ENCODE measurements around the gene LEMD2.

LEMD2 gene

GRCh38 chr6:33754222-33754621, 34.7 kb downstream of the LEMD2 start:
- no peak for DNase-seq

- no peak for DNase-seq
These were observed 36.3 kb downstream of the LEMD2 start for GRCh38 chr6:33752646-33753015.

DNA sequence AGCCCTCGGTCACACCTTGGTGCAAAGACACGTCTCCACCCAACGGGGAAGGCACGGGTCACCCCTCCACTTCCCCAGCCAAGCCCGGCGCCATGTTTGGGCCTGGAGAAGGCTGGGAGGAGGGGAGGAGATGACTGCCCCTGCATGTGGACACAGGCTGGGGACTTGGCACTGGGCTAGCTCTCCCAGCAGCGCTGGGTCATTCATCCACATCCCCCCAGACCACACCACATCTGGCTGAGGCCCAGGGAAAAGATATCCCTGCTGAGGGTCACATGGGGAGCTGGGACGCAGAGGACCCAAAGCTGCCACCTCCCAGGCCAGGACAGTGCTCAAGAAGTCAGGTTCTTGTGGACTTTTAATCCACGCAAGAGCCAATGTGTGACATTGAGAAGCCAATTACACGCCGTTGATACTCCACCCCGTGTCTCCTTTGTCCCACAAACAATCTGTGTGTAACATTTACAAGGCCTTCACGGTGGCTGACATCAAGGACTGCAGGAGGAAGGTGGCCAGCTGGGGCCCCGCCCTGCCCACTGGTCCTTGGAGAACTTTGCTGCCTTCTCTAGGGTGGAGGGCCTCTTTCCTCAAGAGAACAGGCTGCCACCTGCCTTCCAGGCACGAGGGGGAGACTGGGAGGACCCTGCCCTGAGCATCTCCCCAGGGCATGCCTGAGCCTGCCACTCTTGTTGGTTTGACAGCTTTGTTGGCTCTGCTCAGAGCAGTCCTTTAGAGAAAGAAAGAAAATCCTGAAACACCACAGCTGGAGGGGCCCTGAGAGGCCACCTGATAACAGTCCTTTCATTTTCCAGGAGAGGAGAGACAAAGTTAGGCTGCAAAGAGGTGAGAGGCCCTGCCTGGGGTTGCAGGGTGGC, 36.9 kb downstream of the LEMD2 start:
- DNase-seq: no peak

DNA sequence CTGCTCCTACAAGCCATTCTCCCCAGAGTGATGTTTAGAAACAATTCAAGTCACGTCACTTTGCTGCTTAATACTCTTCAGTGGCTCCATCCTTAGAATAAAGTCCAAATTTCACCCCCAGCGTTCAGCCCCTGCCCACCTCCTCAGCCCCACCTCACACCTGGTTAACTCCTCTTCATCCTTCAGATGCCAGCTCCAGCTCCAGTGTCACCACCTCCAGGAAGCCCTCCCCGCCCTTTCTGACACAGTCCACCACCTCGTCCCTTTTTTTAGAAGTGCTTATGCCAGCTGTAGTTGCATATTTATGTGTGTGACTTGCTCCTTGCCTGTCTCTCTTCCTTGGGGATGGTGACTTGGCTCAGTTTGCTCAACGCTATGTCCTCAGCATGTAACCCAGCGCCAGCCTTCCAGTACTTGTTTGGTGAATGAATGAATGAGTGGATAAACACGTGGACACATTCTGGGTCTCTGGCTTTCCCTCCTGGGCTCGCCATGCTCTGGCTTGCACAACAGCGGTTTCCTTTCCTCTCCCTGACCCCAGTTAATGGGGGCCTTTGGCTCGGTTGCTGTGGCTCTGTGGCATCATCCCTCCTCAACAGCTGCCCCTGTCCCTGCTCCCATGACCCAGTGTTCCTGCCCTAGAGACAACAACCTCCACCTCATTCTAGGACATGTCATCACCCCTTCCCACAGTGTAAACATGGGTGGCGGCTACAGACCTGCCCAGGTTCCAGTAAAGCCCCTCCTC, 38.5 kb downstream of the LEMD2 start:
- DNase-seq: no peak

GRCh38 chr6:33749401-33749800, 39.5 kb downstream of the LEMD2 start:
- no peak for DNase-seq

GRCh38 chr6:33748841-33749240, 40.1 kb downstream of the LEMD2 start:
- no peak for DNase-seq

- DNase-seq: no peak
These were observed 41.1 kb downstream of the LEMD2 start for GRCh38 chr6:33747823-33748222.

DNA sequence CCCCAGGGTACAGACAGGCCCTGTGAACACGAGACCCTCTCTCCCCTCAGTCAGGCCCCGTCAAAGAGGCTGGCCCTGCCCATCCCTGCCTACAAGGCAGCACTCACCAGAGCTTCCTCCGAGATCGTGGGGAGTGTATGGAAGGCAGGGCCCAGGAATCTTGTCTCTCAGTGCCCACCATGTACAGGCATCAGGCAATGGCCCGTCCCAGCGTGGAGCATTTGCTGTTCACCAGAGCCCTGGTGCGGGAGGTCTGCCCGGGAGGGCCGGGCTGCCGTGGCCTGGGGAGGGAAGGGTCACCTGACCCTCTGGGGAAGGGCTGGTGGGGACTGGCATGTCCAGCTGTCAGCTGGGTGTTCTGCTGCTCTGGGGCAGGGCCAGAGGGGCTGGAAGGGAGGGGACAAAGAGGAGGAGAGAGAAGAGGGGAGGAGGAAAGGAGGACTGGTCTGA, 42.3 kb downstream of the LEMD2 start, which contains the start of gene IP6K3:
Gene IP6K3, minus strand, starts transcription at position 255 of the 450 bp plus-strand sequence. CDS start 11,429 bp downstream, outside the sequence.
- DNase-seq: no peak

DNA sequence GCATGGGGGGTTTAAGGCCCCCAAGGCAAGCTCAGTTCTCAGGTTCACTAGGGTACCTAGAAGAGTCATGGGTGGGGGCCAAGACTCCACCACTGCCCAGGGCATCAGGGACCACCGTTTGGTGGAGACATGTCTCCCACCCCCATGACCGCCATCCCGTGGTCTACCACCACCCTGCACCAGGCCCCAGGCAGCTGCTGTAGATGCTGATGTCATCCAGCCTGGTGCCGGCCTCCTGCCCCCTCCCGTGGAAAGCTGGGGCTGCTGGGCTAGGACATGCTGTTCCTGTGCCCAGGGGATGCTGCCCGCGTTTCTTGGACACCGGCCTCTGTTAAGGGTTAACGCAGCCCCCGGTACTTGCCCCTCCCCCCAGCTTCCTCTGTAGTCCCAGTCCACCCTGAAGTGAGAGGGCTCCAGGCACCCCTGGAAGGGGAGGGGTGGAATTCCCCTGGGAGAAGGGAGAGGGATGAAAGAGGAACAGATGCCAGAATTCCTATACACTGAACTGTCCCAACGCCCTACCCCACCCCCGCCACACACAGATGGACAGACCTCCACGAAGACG, 42.8 kb downstream of the LEMD2 start:
- no peak for DNase-seq

DNA sequence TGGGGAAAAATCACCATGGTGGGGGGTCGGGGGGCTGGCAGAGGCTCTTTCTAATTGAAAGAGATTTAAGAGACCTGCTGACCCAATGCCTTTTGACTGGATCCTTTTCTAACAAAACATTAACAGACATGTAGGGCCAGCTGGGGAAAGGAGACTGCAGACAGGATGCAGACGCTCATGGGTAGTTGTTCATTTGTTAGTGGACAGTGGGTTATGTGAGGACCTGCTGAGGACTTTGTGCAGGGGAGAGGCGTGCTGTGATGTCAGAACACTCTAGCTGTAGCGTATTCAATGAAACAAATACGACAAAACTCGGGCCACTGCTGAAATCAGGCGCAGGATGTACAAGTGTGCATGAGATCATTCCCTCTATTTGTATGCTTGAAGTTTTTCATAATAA, 43.4 kb downstream of the LEMD2 start:
- no peak for DNase-seq

GRCh38 chr6:33744895-33745546, 43.9 kb downstream of the LEMD2 start:
- no peak for DNase-seq

DNA sequence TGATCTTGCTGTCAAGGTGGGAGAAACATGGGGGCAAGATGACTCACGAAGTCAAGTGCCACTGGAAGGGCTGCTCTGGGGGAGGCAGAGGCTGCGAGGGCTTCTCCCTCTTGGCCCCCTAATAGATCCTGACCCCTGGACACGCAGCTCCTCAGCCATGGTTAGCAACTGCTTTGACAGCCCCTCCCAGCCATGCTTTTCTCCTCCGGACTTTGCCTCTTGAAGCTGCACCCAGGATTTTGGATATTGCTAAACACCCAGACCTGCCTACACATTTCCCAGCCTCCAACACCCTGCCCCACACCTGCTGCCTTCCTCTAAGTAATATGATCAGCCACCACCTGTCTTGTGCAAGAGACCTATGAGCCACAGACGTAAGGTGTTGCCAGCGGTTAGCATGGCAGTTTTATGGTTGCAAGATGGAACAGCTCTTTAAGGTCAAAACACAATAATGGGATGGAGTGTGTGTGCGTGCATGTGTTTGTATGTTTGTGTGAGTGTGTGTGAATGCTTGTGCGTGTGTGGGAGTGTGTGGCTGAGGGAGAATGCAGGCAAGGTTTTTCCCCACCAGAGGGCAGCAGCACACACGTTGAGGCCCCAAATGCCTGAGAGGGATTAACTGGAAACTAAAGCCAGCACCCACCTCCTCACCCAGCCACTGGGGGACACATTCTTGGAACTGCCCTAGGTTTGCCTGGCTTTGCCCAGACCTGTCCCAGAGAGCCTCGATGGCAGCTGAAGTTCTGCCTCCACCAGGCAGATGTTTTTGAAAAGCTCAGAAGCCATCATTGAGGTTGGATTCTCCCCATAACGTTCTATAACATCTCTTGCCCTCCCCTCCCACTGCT, 44.7 kb downstream of the LEMD2 start:
- peak; percentile 88 for DNase-seq

DNA sequence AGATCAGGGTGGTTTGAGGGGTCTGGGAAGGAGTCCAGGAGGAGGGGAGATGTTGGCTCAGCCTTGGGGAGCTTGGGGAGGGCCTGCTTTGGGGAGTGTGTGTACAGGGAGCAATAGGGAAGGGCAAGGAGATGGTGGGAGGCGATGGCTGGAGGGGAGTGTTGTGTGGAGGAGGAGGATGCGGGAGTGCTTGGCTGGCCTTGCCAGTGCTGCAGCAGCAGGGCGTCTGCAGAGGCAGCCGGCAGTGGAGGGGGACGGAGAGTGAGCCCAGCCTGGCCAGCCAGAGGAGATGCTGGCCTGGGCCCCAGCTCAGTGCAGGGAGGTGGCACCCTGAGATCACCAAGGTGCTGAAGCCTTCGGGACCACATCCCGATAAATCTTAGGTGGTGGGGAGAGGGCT, 46.1 kb downstream of the LEMD2 start:
- DNase-seq: no peak

DNA sequence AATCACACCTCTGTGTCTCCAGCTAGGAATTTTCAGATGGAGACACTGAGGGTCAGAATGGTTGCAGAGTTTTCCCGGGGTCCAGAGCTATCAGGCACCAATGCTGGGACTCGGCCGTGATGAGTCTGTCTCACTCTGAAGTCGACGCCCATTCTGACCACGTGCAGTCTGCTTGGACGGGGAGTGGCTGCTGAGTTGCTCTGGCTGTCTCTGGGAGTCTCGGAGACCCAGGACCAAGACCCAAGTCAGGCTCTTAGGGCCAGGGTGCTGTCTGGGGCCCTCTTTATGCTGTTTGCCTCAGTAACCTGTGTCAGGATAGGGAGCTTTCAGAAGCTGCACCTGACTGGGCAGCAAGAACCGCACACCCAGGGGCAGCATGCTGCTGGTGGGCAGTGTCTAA, 46.8 kb downstream of the LEMD2 start:
- no peak for DNase-seq

DNA sequence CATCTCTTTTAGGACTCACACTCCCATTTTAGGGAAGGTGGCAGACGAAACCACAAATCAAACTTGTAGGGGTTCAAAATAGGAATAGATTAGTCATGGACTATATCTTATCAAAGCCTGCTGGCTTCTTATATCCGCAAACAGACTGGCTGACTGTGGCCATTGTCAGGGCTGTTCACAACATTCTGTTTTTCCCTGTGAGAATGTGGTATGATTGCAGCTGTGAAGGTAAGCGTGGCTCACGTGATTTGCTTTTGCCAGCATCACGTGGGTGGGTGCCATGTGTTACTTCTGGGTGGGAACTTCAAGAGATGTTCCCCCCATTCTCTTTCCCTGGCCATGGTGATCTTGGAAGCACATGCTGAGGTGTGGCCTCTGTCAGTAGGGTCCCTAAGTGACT, 48.1 kb downstream of the LEMD2 start:
- DNase-seq: no peak

GRCh38 chr6:33740204-33740608, 48.7 kb downstream of the LEMD2 start:
- DNase-seq: no peak

GRCh38 chr6:33739571-33739970, 49.4 kb downstream of the LEMD2 start:
- no peak for DNase-seq

DNA sequence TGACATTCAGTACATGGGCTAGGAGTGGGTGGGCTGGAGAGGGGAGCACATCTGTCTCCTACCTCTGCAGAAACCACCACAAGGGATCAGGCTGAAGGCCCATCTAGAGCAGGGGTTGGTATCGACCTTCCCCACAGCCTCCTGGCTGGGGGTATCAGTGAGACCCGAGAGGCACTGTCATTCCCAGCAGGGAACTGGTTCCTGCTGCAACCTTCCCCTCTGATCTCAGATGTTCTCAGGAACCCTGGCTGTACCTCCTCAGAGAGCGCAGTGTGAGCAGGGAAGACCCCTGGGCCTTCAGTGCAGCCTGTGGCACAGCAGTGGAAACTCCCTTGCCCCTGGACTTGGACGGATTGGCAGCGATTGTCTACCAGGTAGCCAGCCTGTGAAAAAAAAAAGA, 50.1 kb downstream of the LEMD2 start:
- DNase-seq: no peak

DNA sequence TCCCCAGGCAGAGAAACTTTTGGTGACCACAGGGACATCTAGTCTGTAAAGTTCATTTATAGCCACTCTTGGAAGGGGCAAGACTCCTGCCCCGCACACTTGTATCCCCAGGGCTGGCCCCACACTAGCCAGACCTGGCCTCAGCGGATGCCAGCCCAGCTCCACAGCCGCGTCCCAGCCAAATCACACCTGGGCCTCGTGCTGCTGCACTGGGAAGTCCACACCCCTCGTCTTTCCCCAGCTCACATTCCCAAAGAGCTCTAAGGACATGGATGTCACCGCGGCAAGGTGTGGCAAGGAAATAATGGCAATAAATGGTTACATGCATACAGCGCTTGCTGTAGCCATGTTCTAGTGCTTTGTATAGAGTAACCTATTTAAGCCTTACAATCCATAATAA, 50.8 kb downstream of the LEMD2 start:
- DNase-seq: no peak

DNA sequence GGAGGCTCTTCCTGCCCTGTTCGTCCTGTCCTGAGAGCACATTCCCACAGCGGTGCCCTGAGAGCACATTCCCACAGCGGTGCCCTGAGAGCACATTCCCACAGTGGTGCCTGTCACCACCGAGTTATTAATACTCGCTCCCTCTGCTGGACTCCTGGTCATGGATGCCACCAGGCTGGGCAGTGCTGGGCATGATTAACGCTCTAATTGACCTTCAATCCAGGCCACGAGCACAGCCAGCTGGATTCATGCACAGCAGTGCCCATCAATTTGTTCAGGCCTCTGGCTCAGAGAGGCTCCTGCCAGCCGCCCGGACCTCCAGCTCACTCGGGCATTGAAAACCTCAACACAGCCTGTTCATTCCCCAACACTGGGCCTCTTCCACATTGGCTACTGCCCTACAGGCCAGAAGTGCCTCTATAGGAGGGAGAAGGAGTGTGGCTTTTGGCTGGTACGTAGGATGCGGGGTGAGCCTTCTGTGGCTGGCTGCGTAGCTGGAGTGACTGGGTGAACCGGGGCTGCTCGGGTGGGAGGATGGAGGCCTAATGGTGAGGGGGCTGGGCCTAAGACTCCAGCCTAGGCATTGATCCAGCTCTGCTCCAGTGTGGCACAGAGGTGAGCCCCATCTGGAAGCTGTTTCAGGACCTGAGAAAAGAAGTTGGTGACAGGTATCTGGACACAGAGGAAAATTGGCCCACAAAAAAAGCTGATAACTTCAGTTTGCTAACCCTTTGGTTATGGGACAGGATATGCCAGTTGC, 51.5 kb downstream of the LEMD2 start:
- DNase-seq: no peak

DNA sequence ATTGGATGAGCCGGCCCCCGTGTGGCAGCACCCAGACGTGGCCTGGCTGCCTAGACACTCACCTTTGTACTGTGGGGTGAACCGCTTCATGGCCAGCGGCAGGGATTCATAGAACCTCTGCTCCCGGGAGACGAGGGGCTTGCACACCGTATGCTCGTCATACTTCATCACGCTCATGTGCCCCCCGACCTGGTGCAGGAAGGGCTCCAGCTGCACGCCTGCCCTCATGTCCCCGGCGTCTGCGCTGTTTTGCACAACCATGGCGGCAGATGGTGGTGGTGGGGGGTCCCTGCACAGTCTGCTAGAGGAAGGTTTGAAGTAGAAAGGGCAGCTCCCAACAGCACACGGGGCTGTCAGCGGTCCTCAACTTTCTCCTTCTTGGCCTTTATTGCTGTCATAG, 53.7 kb downstream of the LEMD2 start:
- DNase-seq: no peak

GRCh38 chr6:33733709-33734007, 55.3 kb downstream of the LEMD2 start:
- DNase-seq: no peak

All from activated CD8-positive, alpha-beta memory T cell treated with anti-CD3 and anti-CD28 coated beads for 24 hours (primary cell).